Kidney glomerular epithelial cell (primary cell): ENCODE results near the gene RPS19BP1.
"Not testable (repeated sequence)": the region's sequence is repeated elsewhere in the genome, so short reads cannot be mapped to it uniquely, and the experiment has no call there.

Source experiments
- DNase-seq: peaks from one replicate; lab custom pipeline; 2025; lab: John Stamatoyannopoulos, UW

Gene RPS19BP1

DNA sequence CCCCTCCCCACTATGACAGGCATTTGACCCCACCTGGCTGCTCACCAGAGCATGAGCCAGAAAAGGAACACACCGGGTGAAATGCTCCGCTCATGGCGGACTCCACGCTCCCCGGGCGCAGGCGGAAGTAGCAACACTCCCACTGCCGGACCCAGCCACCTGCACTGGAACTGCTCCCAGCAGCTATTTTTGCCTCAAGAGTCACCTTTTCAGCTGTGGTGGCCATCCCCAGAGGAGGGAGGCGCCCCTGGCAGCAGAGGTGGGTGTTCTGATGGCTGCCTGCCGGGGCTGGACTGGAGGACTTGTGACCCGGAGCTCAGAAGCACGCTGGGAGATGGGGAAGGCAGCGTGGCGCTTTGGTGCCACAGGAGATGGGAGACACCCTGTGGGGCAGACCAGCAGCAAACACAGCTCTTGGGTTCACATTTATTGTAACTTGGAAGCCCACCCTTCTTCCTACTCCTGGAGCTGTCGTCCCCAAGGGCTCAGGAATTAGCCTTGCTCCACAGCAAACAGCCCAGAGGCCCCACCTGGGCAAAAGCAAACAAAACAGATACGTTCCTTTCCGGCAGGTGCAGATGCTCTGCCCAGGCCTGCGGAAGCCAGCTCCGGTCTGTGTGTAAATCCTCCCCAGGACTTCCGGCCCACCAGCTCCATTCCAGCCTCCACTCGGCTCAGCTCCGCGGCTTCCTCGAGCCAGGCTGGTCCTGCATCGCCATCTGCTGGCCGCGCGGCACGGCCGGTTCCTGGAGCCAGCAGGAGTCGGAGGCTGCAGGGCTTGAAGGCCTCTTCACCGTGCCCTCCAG, 3.7 kb downstream of the RPS19BP1 start:
- DNase-seq: peak; percentile 88

GRCh38 chr22:39528080-39528661, 4.4 kb downstream of the RPS19BP1 start:
- no peak for DNase-seq

- DNase-seq: no peak
Measured at GRCh38 chr22:39527481-39527961, 5.0 kb downstream of the RPS19BP1 start.

DNA sequence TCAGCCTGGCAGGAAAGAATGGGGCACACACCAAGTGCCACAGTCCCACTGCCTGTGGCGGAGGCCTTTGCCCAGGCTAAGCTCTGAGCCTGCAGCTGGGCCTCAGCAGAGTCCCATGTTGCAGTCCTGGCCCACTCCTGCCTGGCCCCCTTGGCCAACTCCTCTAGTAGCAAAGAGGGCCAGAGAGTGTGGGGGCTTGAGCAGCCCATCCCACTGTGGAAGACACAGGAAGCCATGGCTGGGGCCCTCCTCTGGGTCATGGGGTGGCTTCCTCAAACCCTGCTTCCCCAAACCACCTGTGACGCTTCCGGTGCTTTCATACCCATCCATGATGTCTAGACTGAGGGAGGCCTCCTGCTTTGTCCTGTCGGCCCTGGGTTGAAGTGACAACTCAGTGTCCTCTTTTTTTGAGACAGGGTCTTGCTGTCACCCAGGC, 5.8 kb downstream of the RPS19BP1 start:
- DNase-seq: no peak

DNA sequence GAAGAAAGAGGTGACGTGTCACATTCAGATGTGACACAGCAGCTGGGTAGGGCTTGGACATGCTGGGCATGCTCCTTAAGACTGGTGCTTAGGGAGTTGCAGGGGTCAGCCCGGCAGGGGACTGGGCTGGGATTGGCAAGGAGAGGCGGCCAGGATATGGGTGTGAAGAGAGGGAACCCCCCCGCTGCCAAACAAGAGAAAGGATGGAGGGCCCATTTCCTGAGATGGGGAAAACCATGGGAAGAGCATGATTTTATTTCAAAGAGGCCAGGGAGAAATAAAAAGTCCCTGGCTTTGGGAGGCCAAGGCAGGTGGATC, 6.9 kb downstream of the RPS19BP1 start:
- DNase-seq: no peak

DNA sequence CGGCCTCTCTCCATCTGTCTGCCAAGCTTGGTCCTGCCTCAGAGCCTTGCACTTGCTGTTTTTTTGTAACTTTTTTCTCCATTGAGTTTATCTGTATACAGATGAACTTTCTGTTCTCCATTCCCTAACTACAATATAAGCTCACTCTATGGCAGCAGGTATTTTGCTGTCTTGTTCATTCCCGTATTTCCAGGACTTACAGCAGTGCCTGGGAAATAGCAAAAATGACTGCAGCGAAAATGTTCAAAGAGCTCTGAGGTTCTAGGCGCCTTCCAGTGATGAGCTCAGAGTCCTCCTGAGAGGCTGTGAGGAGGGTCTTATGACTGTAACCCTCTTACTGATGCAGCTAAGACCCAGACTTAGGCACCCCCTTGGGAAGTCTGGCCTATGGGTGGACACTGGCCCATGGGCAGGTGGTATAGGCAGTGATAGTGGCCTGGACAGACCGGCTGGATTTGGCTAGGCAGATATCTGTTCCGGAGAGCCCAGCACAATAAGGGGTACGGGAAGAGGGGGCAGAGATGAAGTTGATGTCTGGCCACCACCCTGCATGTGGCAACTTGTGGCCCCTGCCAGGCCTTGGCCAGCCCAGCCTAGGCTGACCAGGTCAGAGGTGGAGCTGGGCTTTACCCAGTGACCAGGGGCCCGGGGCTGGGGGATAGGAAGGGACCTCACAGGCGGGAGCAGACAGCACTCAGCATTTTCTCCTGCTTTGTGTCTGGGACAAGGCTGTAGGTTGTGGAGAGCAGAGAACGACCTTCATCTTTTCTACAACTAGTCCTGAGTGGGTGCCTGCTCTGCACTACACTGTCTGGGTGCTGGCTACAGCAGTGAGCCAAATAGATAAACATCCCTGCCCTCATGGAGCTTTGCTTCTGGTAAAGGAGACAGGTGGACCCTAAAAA, 7.5 kb downstream of the RPS19BP1 start:
- DNase-seq: no peak

- DNase-seq: no peak
Measured at GRCh38 chr22:39524089-39524752, 8.3 kb downstream of the RPS19BP1 start.

DNA sequence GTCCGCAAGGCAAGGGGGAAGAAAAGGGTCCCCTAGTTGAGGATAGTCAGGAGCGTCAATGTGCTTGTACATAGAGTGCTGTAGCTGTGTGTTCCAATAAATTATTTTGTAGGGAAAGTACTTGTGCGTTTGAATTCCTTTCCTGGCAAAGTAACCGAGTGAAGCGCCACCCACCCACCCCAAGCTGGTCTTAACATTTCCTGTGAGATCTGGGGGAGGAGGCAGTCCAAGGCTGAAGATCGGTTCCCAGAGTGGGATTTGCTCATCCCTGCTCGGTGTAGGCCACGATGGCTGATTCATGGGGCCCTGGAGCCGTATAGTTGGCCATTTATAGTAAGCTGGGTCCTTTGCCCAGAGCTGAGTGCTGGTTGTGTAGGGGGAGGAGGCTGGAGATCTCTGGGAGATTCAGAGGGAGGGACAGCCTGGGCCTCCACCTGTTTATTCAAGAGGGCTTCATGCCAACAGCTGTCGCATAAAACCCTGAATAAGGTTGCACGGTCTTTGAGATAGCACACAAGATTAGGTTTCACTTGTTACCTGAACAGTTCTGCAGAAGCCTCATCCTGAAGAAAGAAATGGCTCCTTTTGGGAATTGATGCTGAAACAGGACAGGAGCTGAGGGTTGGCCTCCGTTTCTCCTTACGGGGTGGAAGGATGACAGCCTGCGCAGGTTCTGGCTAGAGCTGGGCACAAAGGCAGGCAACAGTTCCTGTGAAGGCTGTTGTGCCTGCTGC, 9.8 kb downstream of the RPS19BP1 start:
- DNase-seq: no peak

- not testable (repeated sequence) for DNase-seq
Measured at GRCh38 chr22:39522091-39522490, 10.5 kb downstream of the RPS19BP1 start.

DNA sequence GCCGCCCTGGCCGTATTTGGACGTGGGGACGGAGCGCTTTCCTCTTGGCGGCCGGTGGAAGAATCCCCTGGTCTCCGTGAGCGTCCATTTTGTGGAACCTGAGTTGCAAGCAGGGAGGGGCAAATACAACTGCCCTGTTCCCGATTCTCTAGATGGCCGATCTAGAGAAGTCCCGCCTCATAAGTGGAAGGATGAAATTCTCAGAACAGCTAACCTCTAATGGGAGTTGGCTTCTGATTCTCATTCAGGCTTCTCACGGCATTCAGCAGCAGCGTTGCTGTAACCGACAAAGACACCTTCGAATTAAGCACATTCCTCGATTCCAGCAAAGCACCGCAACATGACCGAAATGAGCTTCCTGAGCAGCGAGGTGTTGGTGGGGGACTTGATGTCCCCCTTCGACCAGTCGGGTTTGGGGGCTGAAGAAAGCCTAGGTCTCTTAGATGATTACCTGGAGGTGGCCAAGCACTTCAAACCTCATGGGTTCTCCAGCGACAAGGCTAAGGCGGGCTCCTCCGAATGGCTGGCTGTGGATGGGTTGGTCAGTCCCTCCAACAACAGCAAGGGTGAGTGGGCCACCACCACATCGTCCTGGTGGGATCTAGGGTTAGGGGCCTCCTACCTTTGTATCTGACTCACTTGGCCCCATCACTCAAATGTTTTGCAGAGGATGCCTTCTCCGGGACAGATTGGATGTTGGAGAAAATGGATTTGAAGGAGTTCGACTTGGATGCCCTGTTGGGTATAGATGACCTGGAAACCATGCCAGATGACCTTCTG, 11.3 kb downstream of the RPS19BP1 start:
- not testable (repeated sequence) for DNase-seq

- DNase-seq: peak; percentile 90
Measured at GRCh38 chr22:39520226-39521105, 12.1 kb downstream of the RPS19BP1 start, which contains the start of gene ATF4. Gene ATF4, plus strand, starts transcription at chr22:39520562. Its CDS starts 884 bp downstream, at chr22:39521446.

DNA sequence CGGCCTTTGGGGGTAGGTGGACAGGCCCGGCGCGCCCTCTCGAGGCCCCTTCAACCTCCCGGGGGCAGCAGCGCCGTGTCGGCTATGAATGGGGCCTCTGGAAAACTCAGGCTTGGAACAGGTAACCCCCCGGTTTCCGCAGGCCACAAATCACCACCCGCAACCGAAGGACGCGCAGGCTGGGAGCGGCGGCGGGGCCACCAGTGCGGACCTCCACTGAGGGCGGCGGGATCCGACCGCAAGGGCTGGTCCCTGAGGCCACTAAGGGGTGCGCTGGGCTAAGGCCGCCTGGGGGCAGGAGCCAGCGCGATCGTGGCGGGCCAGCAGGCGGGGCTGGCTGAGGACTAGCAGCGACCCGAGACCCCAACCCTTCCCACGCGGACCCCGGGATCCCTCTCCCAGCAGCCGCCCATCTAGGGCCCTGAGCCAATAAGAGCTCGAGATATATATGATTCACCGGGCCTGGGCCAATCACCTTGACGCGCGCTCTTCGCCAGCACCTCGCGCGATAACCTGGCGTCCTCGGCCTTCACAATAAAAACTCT, 12.8 kb downstream of the RPS19BP1 start:
- peak; percentile 96 for DNase-seq

- DNase-seq: no peak
Measured at GRCh38 chr22:39518996-39519680, 13.4 kb downstream of the RPS19BP1 start.

- peak; percentile 21 for DNase-seq
Measured at GRCh38 chr22:39518144-39518786, 14.3 kb downstream of the RPS19BP1 start.

- no peak for DNase-seq
Measured at GRCh38 chr22:39517470-39517869, 15.1 kb downstream of the RPS19BP1 start.

DNA sequence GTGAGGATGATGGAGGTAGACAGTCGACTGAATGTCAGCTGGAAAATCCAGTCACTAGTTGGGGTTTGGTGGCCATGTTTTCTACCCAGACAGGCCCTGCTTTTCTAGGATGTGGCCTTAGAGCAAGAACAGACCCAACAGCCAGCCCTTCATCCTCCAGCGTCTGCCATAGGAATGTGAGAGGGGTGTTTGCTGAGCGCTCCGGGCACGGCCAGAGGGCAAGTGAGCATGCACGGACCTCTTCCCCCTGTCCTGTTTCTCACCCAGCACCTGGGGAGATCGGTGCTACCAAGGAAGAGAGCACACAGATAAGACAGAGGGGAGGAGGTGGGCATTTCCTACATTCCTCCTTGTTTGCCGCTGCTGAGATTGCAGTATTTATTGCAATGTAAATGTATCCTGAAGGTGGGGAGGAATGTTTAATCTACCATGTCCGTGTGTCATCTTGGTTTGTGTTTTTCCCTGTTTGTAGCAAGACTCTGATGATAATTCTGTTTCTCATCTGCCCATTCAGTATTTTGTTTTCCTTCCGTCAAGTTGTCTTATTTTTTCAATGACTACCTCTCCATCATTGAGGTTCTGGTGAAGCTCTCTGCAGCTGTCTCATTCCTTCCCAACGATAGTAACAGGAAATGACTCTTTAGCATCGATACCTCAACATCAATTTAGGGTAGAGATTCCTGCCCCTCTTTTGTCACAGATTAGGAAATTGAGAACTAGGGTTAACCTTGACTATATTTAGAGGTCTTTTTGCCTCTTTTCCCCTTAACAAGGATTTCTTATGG, 17.1 kb downstream of the RPS19BP1 start:
- peak; percentile 41 for DNase-seq

DNA sequence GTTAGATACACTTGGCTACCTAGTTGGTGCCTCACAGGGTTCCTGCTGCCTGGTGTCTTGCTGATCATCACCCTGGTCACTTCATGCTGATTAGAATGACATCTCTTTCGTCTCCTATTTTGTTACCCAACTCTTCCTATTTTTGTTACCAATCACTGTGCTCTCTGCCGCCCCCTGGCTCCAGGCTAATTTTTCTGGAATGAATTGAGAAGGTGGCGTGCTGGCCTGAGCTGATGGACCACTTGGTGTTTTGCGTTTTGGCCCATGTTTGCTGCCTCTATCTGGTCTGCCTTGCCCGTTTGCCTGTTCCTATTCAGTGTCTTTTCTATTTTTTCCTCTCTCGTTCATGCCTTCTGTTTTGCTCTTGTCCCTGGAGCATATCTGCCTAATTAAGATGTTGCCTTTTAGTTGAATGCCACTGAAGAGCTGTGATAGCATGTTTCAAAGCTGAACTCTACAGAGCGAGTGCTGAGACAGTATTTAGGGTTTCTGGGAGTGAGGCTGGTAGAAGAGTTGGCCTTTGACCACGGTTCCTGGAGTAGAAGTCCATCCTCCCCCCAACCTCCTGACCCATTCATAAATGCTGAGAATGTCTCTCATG, 18.1 kb downstream of the RPS19BP1 start:
- peak; percentile 22 for DNase-seq
